MM.1S (cell line): ENCODE results near the gene TFAP2A.

ENCODE experiments used
- CTCF ChIP-seq: fragments of 300-600 bp; sonication (generic); IDR thresholded peaks from 2 replicates; pipeline ENCODE4 v1.5.1; 2016; ENCODE audit warnings: antibody characterized with exemption, low read length, mixed read lengths
- EZH2 ChIP-seq: fragments of 300-600 bp; sonication (generic); optimal IDR thresholded peaks from 2 replicates; pipeline ENCODE3; 2017; ENCODE audit warnings: low read depth, mild to moderate bottlenecking, antibody characterized with exemption, low read length, mixed read lengths
- EZH2phosphoT487 ChIP-seq: fragments of 300-600 bp; sonication (generic); IDR thresholded peaks from 2 replicates; pipeline ENCODE4 v1.6.1; 2018; ENCODE audit warnings: antibody characterized with exemption, low read length

- TF ChIP-seq CTCF (no peak), EZH2phosphoT487 (no peak), EZH2 (no peak)
Observed at GRCh38 chr6:10418361-10418861, 3.5 kb upstream of the TFAP2A start.
